GM12878 (cell line): ENCODE measurements around the gene GPR155. TPM values are rescaled to one million over a fixed set of nuclear protein-coding genes. Genes with fewer than 3 reads are reported as not detected.
A peak's percentile ranks its signal among the peaks of the same experiment; 100 is the strongest.

ENCODE experiments used
- ATAC-seq: fragments of 200-7000 bp; cut with Tn5 transposase; 3 replicates; pipeline ENCODE4 v1.9.1; 2020; ENCODE audit warnings: mild to moderate bottlenecking, moderate library complexity
- BruUV-seq: library from RNA; stranded (reverse); fragments of 400-500 nt; replicated peaks from 2 replicates; lab custom pipeline; 2021; lab: Mats Ljungman, UMichigan
- CTCF ChIA-PET: fragments of 300-600 bp; sonication (Branson Sonifier 250); formaldehyde crosslinking; extraction: SDS; loops from one replicate; lab custom pipeline; 2021; ENCODE audit warnings: inconsistent platforms; lab: Yijun Ruan, JAX
- POLR2A ChIA-PET: fragments of 350-600 bp; formaldehyde crosslinking; extraction: SDS; loops from one replicate; lab custom pipeline; 2021; ENCODE audit warnings: inconsistent platforms; lab: Charles Lee
- RAD21 ChIA-PET: fragments of 300-600 bp; sonication (Branson Sonifier 250); formaldehyde crosslinking; loops from one replicate; lab custom pipeline; 2023; ENCODE audit warnings: antibody characterized with exemption; ENCODE audit not compliant: unreplicated experiment; lab: Charles Lee
- SMC1A ChIA-PET: fragments of 300-600 bp; sonication (Branson Sonifier 250); formaldehyde crosslinking; loops from one replicate; lab custom pipeline; 2023; ENCODE audit not compliant: unreplicated experiment, uncharacterized antibody; lab: Charles Lee
- DNase-seq: peaks from one replicate; pipeline ENCODE4 v3.0.0-alpha.2; 2011; ENCODE audit warnings: low read depth, low spot score
- FAIRE-seq: peaks from 3 replicates; lab custom pipeline; 2011; peaks lifted over from hg19 to GRCh38; lab: Jason Lieb, UNC
- H2AFZ ChIP-seq: 2 replicates; pipeline ENCODE4 v1.6.0; 2011; ENCODE audit warnings: low read depth, low read length, control low read depth; ENCODE audit not compliant: control insufficient read depth
- H3K27ac ChIP-seq: 2 replicates; pipeline ENCODE4 v1.5.1; 2011; ENCODE audit warnings: control low read depth; ENCODE audit not compliant: control insufficient read depth, insufficient read depth
- H3K27me3 ChIP-seq, 2 experiments: replicated peaks in 1 of 2; 2 replicates each; pipeline versions ENCODE4 v1.6.0 to v1.6.1; 2011; ENCODE audit warnings: low read length in 1 of 2; ENCODE audit not compliant: control insufficient read depth in 2 of 2, insufficient read depth in 2 of 2
- H3K36me3 ChIP-seq, 2 experiments: 2 replicates each; pipeline ENCODE4 v1.5.1; 2011; ENCODE audit warnings: low read length in 1 of 2; ENCODE audit not compliant: control insufficient read depth in 2 of 2, insufficient read depth in 2 of 2
- H3K4me1 ChIP-seq: 2 replicates; pipeline ENCODE4 v1.6.1; 2011; ENCODE audit warnings: mild to moderate bottlenecking, low read length, moderate library complexity, mixed read lengths; ENCODE audit not compliant: control insufficient read depth, insufficient read depth
- H3K4me2 ChIP-seq: 2 replicates; pipeline ENCODE4 v1.6.0; 2011; ENCODE audit warnings: control low read depth; ENCODE audit not compliant: control insufficient read depth, insufficient read depth
- H3K4me3 ChIP-seq: fragments of 200-600 bp; sonication (generic); 2 replicates; pipeline ENCODE4 v1.5.1; 2016
- H3K79me2 ChIP-seq: 2 replicates; pipeline ENCODE4 v1.6.0; 2011; ENCODE audit warnings: low read length; ENCODE audit not compliant: control insufficient read depth, insufficient read depth
- H3K9ac ChIP-seq: 2 replicates; pipeline ENCODE4 v1.8.0; 2011; ENCODE audit warnings: low read length, control low read depth, mixed read lengths; ENCODE audit not compliant: control insufficient read depth, insufficient read depth
- H3K9me3 ChIP-seq: replicated peaks from 3 replicates; pipeline ENCODE4 v1.5.1; 2011; ENCODE audit warnings: mild to moderate bottlenecking, low read length; ENCODE audit not compliant: control insufficient read depth, insufficient read depth
- H4K20me1 ChIP-seq: 2 replicates; pipeline ENCODE4 v1.6.0; 2011; ENCODE audit not compliant: control insufficient read depth, insufficient read depth
- BMI1 ChIP-seq: fragments of 450-650 bp; IDR thresholded peaks from 2 replicates; pipeline ENCODE4 v1.6.1; 2016; ENCODE audit warnings: mild to moderate bottlenecking, moderate library complexity, borderline replicate concordance
- CREM ChIP-seq: IDR thresholded peaks from 2 replicates; pipeline ENCODE4 v1.6.1; 2014; ENCODE audit warnings: antibody characterized with exemption, low read depth
- EZH2 ChIP-seq: IDR thresholded peaks from 2 replicates; pipeline ENCODE4 v1.6.1; 2012; ENCODE audit warnings: low read depth, mild to moderate bottlenecking, control low read depth, inconsistent platforms, low read length, borderline replicate concordance; ENCODE audit not compliant: control insufficient read depth
- IKZF2 ChIP-seq, 2 experiments: fragments of 450-650 bp; IDR thresholded peaks; 2 replicates each; pipeline ENCODE4 v1.6.1; 2017; ENCODE audit warnings: mild to moderate bottlenecking in 2 of 2, moderate library complexity in 2 of 2
- MEF2B ChIP-seq: fragments of 450-650 bp; IDR thresholded peaks from 2 replicates; pipeline ENCODE4 v1.6.1; 2018; ENCODE audit warnings: mild to moderate bottlenecking, moderate library complexity; ENCODE audit not compliant: partially characterized antibody, poor library complexity, severe bottlenecking
- MXI1 ChIP-seq: fragments of 150-350 bp; IDR thresholded peaks from 2 replicates; pipeline ENCODE4 v1.6.1; 2011; ENCODE audit warnings: low read depth, mild to moderate bottlenecking, inconsistent platforms, low read length, improper control_type of control experiment
- MYB ChIP-seq: fragments of 150-350 bp; IDR thresholded peaks from 2 replicates; pipeline ENCODE4 v1.6.1; 2014; ENCODE audit warnings: mild to moderate bottlenecking, low read depth, low read length, borderline replicate concordance
- NRF1 ChIP-seq: conservative IDR thresholded peaks from 2 replicates; pipeline ENCODE4 v1.6.1; 2011; ENCODE audit warnings: mild to moderate bottlenecking, low read depth, low read length, improper control_type of control experiment
- RB1 ChIP-seq: fragments of 450-650 bp; formaldehyde crosslinking; IDR thresholded peaks from 2 replicates; pipeline ENCODE4 v1.6.1; 2017; ENCODE audit warnings: mild to moderate bottlenecking, borderline replicate concordance
- RUNX3 ChIP-seq: IDR thresholded peaks from 2 replicates; pipeline ENCODE4 v1.6.1; 2012; ENCODE audit warnings: low read length, inconsistent platforms
- SP1 ChIP-seq: IDR thresholded peaks from one replicate; pipeline ENCODE4 v1.6.1; 2011; ENCODE audit warnings: low read depth, low read length
- TCF3 ChIP-seq: IDR thresholded peaks from 2 replicates; pipeline ENCODE4 v1.6.1; 2012; ENCODE audit warnings: low read depth, mild to moderate bottlenecking, low read length, borderline replicate concordance; ENCODE audit not compliant: insufficient read depth
- ZBTB40 ChIP-seq: fragments of 450-650 bp; IDR thresholded peaks from 2 replicates; pipeline ENCODE4 v1.6.1; 2016; ENCODE audit warnings: mild to moderate bottlenecking, moderate library complexity, borderline replicate concordance
- ZNF24 ChIP-seq: fragments of 450-650 bp; IDR thresholded peaks from 2 replicates; pipeline ENCODE4 v1.6.1; 2017; ENCODE audit warnings: antibody characterized with exemption, mild to moderate bottlenecking
- ZNF274 ChIP-seq: IDR thresholded peaks from one replicate; pipeline ENCODE4 v1.8.0; 2011; ENCODE audit not compliant: insufficient read length, insufficient read depth
- WGBS: methylation state at CpG from one replicate; pipeline ENCODE4 v1.1.6; 2016; ENCODE audit warnings: low lambda C conversion rate; ENCODE audit not compliant: insufficient replicate concordance, insufficient coverage; ENCODE audit errors: missing lambda C conversion rate; 5-methylcytosine and 5-hydroxymethylcytosine counted together
- in situ Hi-C: fragments of 300-500 bp; cut with MboI; formaldehyde crosslinking; loops from 9 replicates; pipeline ENCODE4 v1.14.3; 2018; ENCODE audit warnings: mixed read lengths
- intact Hi-C: fragments of 100-400 bp; cut with micrococcal nuclease; formaldehyde crosslinking; loops from one replicate; pipeline ENCODE4 v1.14.2; 2022; ENCODE audit not compliant: unreplicated experiment
- polyA plus RNA-seq, 11 experiments: library from polyadenylated mRNA; depleted of rRNA in 4 of 11; unstranded in 6 of 11; stranded (reverse) in 5 of 11; fragments of >200 nt; fragmentation: Nextera tagmentation in 4 of 11; fragmentation: Illumina TruSeq in 1 of 11; extraction: Ambion mirVana in 4 of 11; extraction: Trizol in 1 of 11; gene quantifications; 1 replicate in 1 of 11; 2 replicates in 10 of 11; pipeline versions ENCODE4 v1.2.1 to v1.2.3, GENCODE V29; 2011 to 2016; ENCODE audit warnings: inconsistent platforms in 2 of 11, missing spikeins in 2 of 11, low read depth in 1 of 11
- total RNA-seq, 4 experiments: library from RNA; depleted of rRNA in 3 of 4; stranded (reverse); fragments of >200 nt in 3 of 4; fragmentation: Illumina TruSeq in 1 of 4; extraction: Trizol in 1 of 4; gene quantifications; 2 replicates each; pipeline versions ENCODE4 v1.2.1 to v1.2.3, GENCODE V29; 2013 to 2021

The GPR155 gene
- total and polyA plus RNA-seq, 10 of the 15 experiments (the other 5 are each of a cell fraction or from before 2014, with no cell fraction given), result 0.53 to 3.0 (median 1.5) TPM

- peaks cover 9% of the 10 kb centered on the region for H3K4me1 ChIP-seq
- WGBS, result 5% methylated on average over 23 of the region's 23 CpGs
- peak overlapping the region; percentile 77 for H3K4me2 ChIP-seq
- peak overlapping the region; percentile 83 for H3K4me3 ChIP-seq
- no peaks in the 10 kb centered on the region for H3K27me3 ChIP-seq
- peak overlapping the region; percentile 90 for H2AFZ ChIP-seq
- FAIRE-seq, result no peak
- intact Hi-C loops, result no loop called here
- TF ChIP-seq CREM, result no peak
- no peak for TF ChIP-seq RB1
- 0 out of 2 replicates have a peak, but pooled peaks have one; percentile 4 for TF ChIP-seq MXI1
- TF ChIP-seq NRF1, result no peak
- TF ChIP-seq BMI1, result no peak
- no peak for TF ChIP-seq TCF3
- TF ChIP-seq IKZF2 (IDR thresholded peaks at IDR 0.05), result 0 out of 4 replicates have a peak, but pooled peaks of 1 of the 2 experiments have one; percentile 27
- no peak for TF ChIP-seq ZBTB40
- TF ChIP-seq ZNF274, result no peak
- TF ChIP-seq ZNF24, result peak; percentile 85
- TF ChIP-seq MYB, result no peak
- TF ChIP-seq RUNX3, result peak; percentile 28; the same call in 1 of the 2 replicates
- no peak for TF ChIP-seq EZH2
- no peak for TF ChIP-seq SP1
- peak; percentile 58 for TF ChIP-seq MEF2B
- no TSS peak for BruUV-seq
- no peaks in the 10 kb centered on the region for H4K20me1 ChIP-seq
- in situ Hi-C loops, result no loop called here
- DNase-seq, result no peak
- ChIA-PET CTCF (interaction anchor here (0.7 to 3.5 kb wide), 12 partner anchors 10 to 196 kb away, joined by 3 to 25 read pairs (median 4); partner anchors contain the start of gene WIPF1), POLR2A (interaction anchor here (0.7 to 1.7 kb wide), 10 partner anchors 10 to 210 kb away, joined by 3 to 7 read pairs (median 3); partner anchors contain the start of gene WIPF1), SMC1A (interaction anchor here (0.7 to 2.7 kb wide), 10 partner anchors 11 to 206 kb away, joined by 3 to 10 read pairs (median 5); no protein-coding TSS in a partner anchor), RAD21 (interaction anchor here (1.0 to 2.5 kb wide), 8 partner anchors 21 to 117 kb away, joined by 4 to 10 read pairs (median 6); partner anchors contain the start of gene WIPF1)
- no peaks in the 10 kb centered on the region for H3K9me3 ChIP-seq
- H3K79me2 ChIP-seq, result no peaks in the 10 kb centered on the region
- ATAC-seq, result peak; percentile 39
- H3K36me3 ChIP-seq, result no peaks in the 10 kb centered on the region
- H3K9ac ChIP-seq, result peak overlapping the region; percentile 63
- peak overlapping the region; percentile 35; the same call in 1 of the 2 replicates for H3K27ac ChIP-seq
Measured at GRCh38 chr2:174485788-174486562, 854 bp downstream of the GPR155 start.
